ENCODE results near the gene ELFN2.

Gene ELFN2

GRCh38 chr22:37425800-37426705 lies 1.2 kb downstream of the ELFN2 start:
- DNase-seq = no peak

GRCh38 chr22:37425369-37425768 lies 1.9 kb downstream of the ELFN2 start:
- DNase-seq = no peak

GRCh38 chr22:37423283-37423682 lies 4.0 kb downstream of the ELFN2 start:
- no peak for DNase-seq

- DNase-seq = no peak
These were observed 5.8 kb downstream of the ELFN2 start for GRCh38 chr22:37421468-37421877.

GRCh38 chr22:37420686-37421467 lies 6.4 kb downstream of the ELFN2 start:
- DNase-seq = no peak

- no peak for DNase-seq
These were observed 7.2 kb downstream of the ELFN2 start for GRCh38 chr22:37419969-37420685.

GRCh38 chr22:37419370-37419968 lies 7.8 kb downstream of the ELFN2 start:
- no peak for DNase-seq

- DNase-seq = no peak
These were observed 8.5 kb downstream of the ELFN2 start for GRCh38 chr22:37418627-37419369.

- DNase-seq = no peak
These were observed 9.5 kb downstream of the ELFN2 start for GRCh38 chr22:37417677-37418348.

GRCh38 chr22:37417264-37417663 lies 10.0 kb downstream of the ELFN2 start:
- no peak for DNase-seq

GRCh38 chr22:37416827-37417226 lies 10.5 kb downstream of the ELFN2 start:
- no peak for DNase-seq

- DNase-seq = no peak
These were observed 10.9 kb downstream of the ELFN2 start for GRCh38 chr22:37416389-37416788.

- DNase-seq = no peak
These were observed 12.1 kb downstream of the ELFN2 start for GRCh38 chr22:37415210-37415609.

GRCh38 chr22:37414288-37414687 lies 13.0 kb downstream of the ELFN2 start:
- DNase-seq = no peak

- no peak for DNase-seq
These were observed 13.7 kb downstream of the ELFN2 start for GRCh38 chr22:37413546-37413945.

- no peak for DNase-seq
These were observed 14.6 kb downstream of the ELFN2 start for GRCh38 chr22:37412495-37413250.

GRCh38 chr22:37411655-37412054 lies 15.6 kb downstream of the ELFN2 start:
- no peak for DNase-seq

- DNase-seq = no peak
These were observed 16.9 kb downstream of the ELFN2 start for GRCh38 chr22:37410174-37411055.

GRCh38 chr22:37409459-37410050 lies 17.7 kb downstream of the ELFN2 start:
- no peak for DNase-seq

Measured in NCI-H446 treated with DMSO at 0.1 percent for 48 hours (cell line).